ENCODE data around the gene NABP2. TPM values are rescaled to one million over a fixed set of nuclear protein-coding genes. Genes with fewer than 3 reads are reported as not detected.
A peak's percentile ranks its signal among the peaks of the same experiment; 100 is the strongest.
"Not testable (repeated sequence)": the region's sequence is repeated elsewhere in the genome, so short reads cannot be mapped to it uniquely, and the experiment has no call there.

The NABP2 gene
- total and polyA plus RNA-seq, 2 donors (not counting 3 experiments of a cell fraction or from before 2014, with no cell fraction given) = 42.4 to 59.7 TPM

DNA sequence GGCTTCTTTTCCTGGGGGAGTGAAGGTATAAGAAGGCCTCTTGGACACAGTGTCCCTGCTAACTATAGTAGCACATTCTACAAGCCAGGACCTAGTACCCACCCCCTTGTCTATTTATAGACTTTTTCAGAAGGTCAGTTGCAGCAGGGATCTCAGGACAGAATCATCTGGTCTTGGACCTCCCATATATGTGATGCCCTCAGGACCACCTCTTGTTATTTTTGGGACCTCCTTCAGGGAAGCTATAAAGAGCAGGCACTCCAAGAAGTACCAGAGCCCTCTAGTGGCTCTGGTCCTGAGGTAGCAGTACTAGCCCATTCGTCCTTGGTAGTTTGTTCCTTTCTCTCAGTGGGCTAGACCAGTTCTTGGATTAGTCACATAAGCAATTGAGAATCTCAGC is 46.9 kb downstream of the NABP2 start:
- no peaks in the 10 kb centered on the region for H3K79me2 ChIP-seq (ENCODE audit: control insufficient read depth, insufficient read depth, low read length)
- no TSS peak for BruUV-seq (replicated peaks)
- intact Hi-C loops (cut with micrococcal nuclease) = no loop called here
- H2AFZ ChIP-seq (ENCODE audit: low read depth, low read length) = no peak overlapping the region
- TF ChIP-seq, protein P1, sequence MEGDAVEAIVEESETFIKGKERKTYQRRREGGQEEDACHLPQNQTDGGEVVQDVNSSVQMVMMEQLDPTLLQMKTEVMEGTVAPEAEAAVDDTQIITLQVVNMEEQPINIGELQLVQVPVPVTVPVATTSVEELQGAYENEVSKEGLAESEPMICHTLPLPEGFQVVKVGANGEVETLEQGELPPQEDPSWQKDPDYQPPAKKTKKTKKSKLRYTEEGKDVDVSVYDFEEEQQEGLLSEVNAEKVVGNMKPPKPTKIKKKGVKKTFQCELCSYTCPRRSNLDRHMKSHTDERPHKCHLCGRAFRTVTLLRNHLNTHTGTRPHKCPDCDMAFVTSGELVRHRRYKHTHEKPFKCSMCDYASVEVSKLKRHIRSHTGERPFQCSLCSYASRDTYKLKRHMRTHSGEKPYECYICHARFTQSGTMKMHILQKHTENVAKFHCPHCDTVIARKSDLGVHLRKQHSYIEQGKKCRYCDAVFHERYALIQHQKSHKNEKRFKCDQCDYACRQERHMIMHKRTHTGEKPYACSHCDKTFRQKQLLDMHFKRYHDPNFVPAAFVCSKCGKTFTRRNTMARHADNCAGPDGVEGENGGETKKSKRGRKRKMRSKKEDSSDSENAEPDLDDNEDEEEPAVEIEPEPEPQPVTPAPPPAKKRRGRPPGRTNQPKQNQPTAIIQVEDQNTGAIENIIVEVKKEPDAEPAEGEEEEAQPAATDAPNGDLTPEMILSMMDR (IDR thresholded peaks at IDR 0.05; ENCODE audit: extremely low read depth in 1 of 2, insufficient read depth in 1 of 2, low read depth in 1 of 2, low read length in 2 of 2) = peak; percentile 29 to 63
- TF ChIP-seq EZH2 (IDR thresholded peaks at IDR 0.05; ENCODE audit: borderline replicate concordance, low read depth, low read length, severe bottlenecking) (no peak), MYC (IDR thresholded peaks at IDR 0.05; ENCODE audit: low read depth, low read length) (no peak), POLR2AphosphoS5 (IDR thresholded peaks at IDR 0.05; ENCODE audit: insufficient read depth, low read depth, low read length) (no peak)
- H4K20me1 ChIP-seq (replicated peaks; ENCODE audit: control insufficient read depth, extremely low read depth, insufficient read depth, low read length) = no peaks in the 10 kb centered on the region
- H3K27ac ChIP-seq (ENCODE audit: insufficient read depth, low read depth, low read length) = no peak overlapping the region
- DNase-seq (ENCODE audit: low read depth, low spot score) = peak; percentile 39
- ChIA-PET CTCF (interaction anchor here (0.9 to 2.9 kb wide), 7 partner anchors 13 to 193 kb away, joined by 3 to 11 read pairs (median 4); partner anchors contain the start of genes ANKRD52, IL23A, SMARCC2 and ZC3H10), POLR2A (no interaction called here)
- H3K4me1 ChIP-seq (ENCODE audit: control insufficient read depth, extremely low read depth, insufficient read depth, low read length) = peaks cover 4% of the 10 kb centered on the region
- FAIRE-seq = no peak
- no peak overlapping the region for H3K4me3 ChIP-seq (replicated peaks in 1 of 3; ENCODE audit: insufficient read depth in 1 of 3, low read depth in 1 of 3, low read length in 3 of 3)
- peaks cover 17 to 27% of the 10 kb centered on the region in 2 experiments for H3K36me3 ChIP-seq (ENCODE audit: control insufficient read depth in 2 of 2, extremely low read depth in 1 of 2, insufficient read depth in 2 of 2, low read length in 2 of 2)
- H3K9me3 ChIP-seq (replicated peaks; ENCODE audit: control insufficient read depth, insufficient read depth, low read length) = no peaks in the 10 kb centered on the region
- no peak overlapping the region for H3K4me2 ChIP-seq (ENCODE audit: insufficient read depth, low read length)
- no peak overlapping the region for H3K9ac ChIP-seq (replicated peaks; ENCODE audit: extremely low read depth, insufficient read depth, low read length)
- H3K9me1 ChIP-seq (replicated peaks; ENCODE audit: control insufficient read depth, extremely low read depth, insufficient read depth, low read length) = no peaks in the 10 kb centered on the region
- dilution Hi-C loops (cut with MboI; ENCODE audit: extremely low pct_ligation_motif_present, low sequenced_read_pairs) = no loop called here
- H3K27me3 ChIP-seq (ENCODE audit: control insufficient read depth in 2 of 2, insufficient read depth in 2 of 2, low read length in 2 of 2) = no peaks in the 10 kb centered on the region

DNA sequence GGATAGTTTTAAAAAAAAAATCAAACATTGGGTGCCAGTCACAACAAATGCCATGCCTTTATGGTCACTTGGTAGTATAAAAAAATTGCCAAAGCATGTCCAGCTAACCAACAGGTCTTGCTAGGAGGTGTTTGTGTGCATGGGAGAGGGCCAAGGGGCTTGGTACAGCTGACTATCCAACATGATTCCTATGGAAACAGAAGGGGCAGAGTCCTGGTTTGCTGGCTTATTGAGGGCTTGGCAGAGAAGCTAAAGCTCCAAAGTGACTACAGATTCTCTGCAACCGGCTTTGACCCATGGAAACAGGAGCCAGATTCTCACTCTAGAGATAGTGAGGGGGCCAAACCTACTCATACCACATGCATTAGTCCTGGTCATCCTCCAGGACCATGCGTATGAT is 48.3 kb downstream of the NABP2 start:
- H3K9ac ChIP-seq (replicated peaks; ENCODE audit: extremely low read depth, insufficient read depth, low read length); FAIRE-seq; intact Hi-C loops (cut with micrococcal nuclease); H3K27ac ChIP-seq (ENCODE audit: insufficient read depth, low read depth, low read length); H3K9me1 ChIP-seq (replicated peaks; ENCODE audit: control insufficient read depth, extremely low read depth, insufficient read depth, low read length); BruUV-seq (replicated peaks); H3K79me2 ChIP-seq (ENCODE audit: control insufficient read depth, insufficient read depth, low read length); H4K20me1 ChIP-seq (replicated peaks; ENCODE audit: control insufficient read depth, extremely low read depth, insufficient read depth, low read length); H3K4me1 ChIP-seq (ENCODE audit: control insufficient read depth, extremely low read depth, insufficient read depth, low read length); DNase-seq (ENCODE audit: low read depth, low spot score); H2AFZ ChIP-seq (ENCODE audit: low read depth, low read length); H3K4me2 ChIP-seq (ENCODE audit: insufficient read depth, low read length); POLR2A ChIA-PET; H3K4me3 ChIP-seq (replicated peaks in 1 of 3; ENCODE audit: insufficient read depth in 1 of 3, low read depth in 1 of 3, low read length in 3 of 3); H3K9me3 ChIP-seq (replicated peaks; ENCODE audit: control insufficient read depth, insufficient read depth, low read length); H3K27me3 ChIP-seq (ENCODE audit: control insufficient read depth in 2 of 2, insufficient read depth in 2 of 2, low read length in 2 of 2); dilution Hi-C loops (cut with MboI; ENCODE audit: extremely low pct_ligation_motif_present, low sequenced_read_pairs): not testable (repeated sequence)
- H3K36me3 ChIP-seq (ENCODE audit: control insufficient read depth in 2 of 2, extremely low read depth in 1 of 2, insufficient read depth in 2 of 2, low read length in 2 of 2) = peaks cover 21 to 32% of the 10 kb centered on the region in 2 experiments
- CTCF ChIA-PET = interaction anchor here (2.9 kb wide), 1 partner anchor 14 kb away, joined by 11 read pairs; the partner anchor contains the start of gene ANKRD52

All from endothelial cell of umbilical vein (primary cell).